ENCODE measurements around the gene CAMTA1.

Gene CAMTA1

GRCh38 chr1:7108251-7108650 is 323.0 kb downstream of the CAMTA1 start:
- Histone ChIP-seq H3K4me2 (ENCODE audit: low read depth, low read length, poor library complexity, severe bottlenecking) (no peak overlapping the region), H3K36me3 (ENCODE audit: low read length) (no peaks in the 10 kb centered on the region), H3K27me3 (ENCODE audit: low read length) (no peaks in the 10 kb centered on the region), H3K9me2 (replicated peaks; ENCODE audit: insufficient read depth, low read length) (no peaks in the 10 kb centered on the region), H3K9ac (ENCODE audit: low read length) (no peak overlapping the region), H3K27ac (ENCODE audit: low read depth, low read length) (no peak overlapping the region), H3K79me2 (ENCODE audit: insufficient read depth, low read length) (no peaks in the 10 kb centered on the region), H3K9me3 (ENCODE audit: insufficient read depth, low read length) (peaks cover 6% of the 10 kb centered on the region; the same call in 1 of the 2 replicates), H3K4me3 (ENCODE audit: insufficient read depth, low read length, poor library complexity, severe bottlenecking) (no peak overlapping the region), H4K20me1 (ENCODE audit: low read depth, low read length) (no peaks in the 10 kb centered on the region), H2AFZ (ENCODE audit: low read depth, low read length, severe bottlenecking) (no peak overlapping the region), H3F3A (ENCODE audit: insufficient read depth) (no peaks in the 10 kb centered on the region)
- TF ChIP-seq CTCF (IDR thresholded peaks at IDR 0.05; ENCODE audit: insufficient read depth, low read length, poor library complexity, severe bottlenecking) (no peak), EZH2phosphoT487 (conservative IDR thresholded peaks at IDR 0.05; ENCODE audit: low read length) (no peak)

GRCh38 chr1:7109901-7110300 is 324.6 kb downstream of the CAMTA1 start:
- H3K27me3 ChIP-seq (ENCODE audit: low read length), result no peaks in the 10 kb centered on the region
- no peak overlapping the region for H2AFZ ChIP-seq (ENCODE audit: low read depth, low read length, severe bottlenecking)
- H3K79me2 ChIP-seq (ENCODE audit: insufficient read depth, low read length), result no peaks in the 10 kb centered on the region
- H3K4me3 ChIP-seq (ENCODE audit: insufficient read depth, low read length, poor library complexity, severe bottlenecking), result no peak overlapping the region
- no peaks in the 10 kb centered on the region for H3K9me3 ChIP-seq (ENCODE audit: insufficient read depth, low read length)
- H3K36me3 ChIP-seq (ENCODE audit: low read length), result no peaks in the 10 kb centered on the region
- H3K9ac ChIP-seq (ENCODE audit: low read length), result no peak overlapping the region
- no peaks in the 10 kb centered on the region for H4K20me1 ChIP-seq (ENCODE audit: low read depth, low read length)
- TF ChIP-seq EZH2phosphoT487 (conservative IDR thresholded peaks at IDR 0.05; ENCODE audit: low read length) (no peak), CTCF (IDR thresholded peaks at IDR 0.05; ENCODE audit: insufficient read depth, low read length, poor library complexity, severe bottlenecking) (no peak)
- H3K9me2 ChIP-seq (replicated peaks; ENCODE audit: insufficient read depth, low read length), result no peaks in the 10 kb centered on the region
- no peak overlapping the region for H3K4me2 ChIP-seq (ENCODE audit: low read depth, low read length, poor library complexity, severe bottlenecking)
- no peaks in the 10 kb centered on the region for H3F3A ChIP-seq (ENCODE audit: insufficient read depth)
- H3K27ac ChIP-seq (ENCODE audit: low read depth, low read length), result no peak overlapping the region

GRCh38 chr1:7110321-7110720 is 325.1 kb downstream of the CAMTA1 start:
- H3K4me2 ChIP-seq (ENCODE audit: low read depth, low read length, poor library complexity, severe bottlenecking), result no peak overlapping the region
- no peaks in the 10 kb centered on the region for H4K20me1 ChIP-seq (ENCODE audit: low read depth, low read length)
- TF ChIP-seq CTCF (IDR thresholded peaks at IDR 0.05; ENCODE audit: insufficient read depth, low read length, poor library complexity, severe bottlenecking) (no peak), EZH2phosphoT487 (conservative IDR thresholded peaks at IDR 0.05; ENCODE audit: low read length) (no peak)
- H3K4me3 ChIP-seq (ENCODE audit: insufficient read depth, low read length, poor library complexity, severe bottlenecking), result no peak overlapping the region
- H3K9me2 ChIP-seq (replicated peaks; ENCODE audit: insufficient read depth, low read length), result no peaks in the 10 kb centered on the region
- H3K27ac ChIP-seq (ENCODE audit: low read depth, low read length), result no peak overlapping the region
- H3K9ac ChIP-seq (ENCODE audit: low read length), result no peak overlapping the region
- no peaks in the 10 kb centered on the region for H3F3A ChIP-seq (ENCODE audit: insufficient read depth)
- no peaks in the 10 kb centered on the region for H3K9me3 ChIP-seq (ENCODE audit: insufficient read depth, low read length)
- H3K79me2 ChIP-seq (ENCODE audit: insufficient read depth, low read length), result no peaks in the 10 kb centered on the region
- H3K36me3 ChIP-seq (ENCODE audit: low read length), result no peaks in the 10 kb centered on the region
- H3K27me3 ChIP-seq (ENCODE audit: low read length), result no peaks in the 10 kb centered on the region
- no peak overlapping the region for H2AFZ ChIP-seq (ENCODE audit: low read depth, low read length, severe bottlenecking)

Measured in SU-DHL-6 (cell line).